Duodenal mucosa (tissue), 2 donors: ENCODE data around the gene EMX1.

Source experiments
- H3K27ac ChIP-seq: one replicate; pipeline ENCODE4 v1.7.0; 2013; ENCODE audit warnings: low read depth, low read length
- H3K27me3 ChIP-seq, 2 donors: one replicate each; pipeline ENCODE4 v1.7.0; 2013; ENCODE audit warnings: low read length in 2 of 2, control low read depth in 1 of 2; ENCODE audit not compliant: insufficient read depth in 2 of 2, control insufficient read depth in 1 of 2
- H3K36me3 ChIP-seq, 2 donors: one replicate each; pipeline ENCODE4 v1.7.0; 2013; ENCODE audit warnings: low read length in 2 of 2, control low read depth in 1 of 2; ENCODE audit not compliant: insufficient read depth in 2 of 2, control insufficient read depth in 1 of 2
- H3K4me1 ChIP-seq, 2 donors: one replicate each; pipeline ENCODE4 v1.7.0; 2013; ENCODE audit warnings: low read length in 2 of 2, control low read depth in 1 of 2; ENCODE audit not compliant: insufficient read depth in 2 of 2, control insufficient read depth in 1 of 2
- H3K4me3 ChIP-seq, 2 donors: one replicate each; pipeline ENCODE4 v1.7.0; 2013; ENCODE audit warnings: low read length in 2 of 2, low read depth in 1 of 2
- H3K9ac ChIP-seq, 2 donors: one replicate each; pipeline ENCODE4 v1.7.0; 2013; ENCODE audit warnings: low read length in 2 of 2, low read depth in 1 of 2
- H3K9me3 ChIP-seq, 2 donors: one replicate each; pipeline ENCODE4 v1.7.0; 2013; ENCODE audit warnings: low read length in 2 of 2, control low read depth in 1 of 2; ENCODE audit not compliant: control insufficient read depth in 1 of 2

The EMX1 gene

DNA sequence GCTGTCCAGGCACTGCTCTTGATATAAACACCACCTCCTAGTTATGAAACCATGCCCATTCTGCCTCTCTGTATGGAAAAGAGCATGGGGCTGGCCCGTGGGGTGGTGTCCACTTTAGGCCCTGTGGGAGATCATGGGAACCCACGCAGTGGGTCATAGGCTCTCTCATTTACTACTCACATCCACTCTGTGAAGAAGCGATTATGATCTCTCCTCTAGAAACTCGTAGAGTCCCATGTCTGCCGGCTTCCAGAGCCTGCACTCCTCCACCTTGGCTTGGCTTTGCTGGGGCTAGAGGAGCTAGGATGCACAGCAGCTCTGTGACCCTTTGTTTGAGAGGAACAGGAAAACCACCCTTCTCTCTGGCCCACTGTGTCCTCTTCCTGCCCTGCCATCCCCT, 15.9 kb downstream of the EMX1 start:
- Histone ChIP-seq H3K9me3 (no peaks in the 10 kb centered on the region), H3K9ac (no peak overlapping the region), H3K27me3 (peaks cover 27 to 31% of the 10 kb centered on the region in 2 donors), H3K36me3 (no peaks in the 10 kb centered on the region), H3K27ac (no peak overlapping the region), H3K4me1 (peaks cover 15 to 16% of the 10 kb centered on the region in 2 donors), H3K4me3 (no peak overlapping the region)

DNA sequence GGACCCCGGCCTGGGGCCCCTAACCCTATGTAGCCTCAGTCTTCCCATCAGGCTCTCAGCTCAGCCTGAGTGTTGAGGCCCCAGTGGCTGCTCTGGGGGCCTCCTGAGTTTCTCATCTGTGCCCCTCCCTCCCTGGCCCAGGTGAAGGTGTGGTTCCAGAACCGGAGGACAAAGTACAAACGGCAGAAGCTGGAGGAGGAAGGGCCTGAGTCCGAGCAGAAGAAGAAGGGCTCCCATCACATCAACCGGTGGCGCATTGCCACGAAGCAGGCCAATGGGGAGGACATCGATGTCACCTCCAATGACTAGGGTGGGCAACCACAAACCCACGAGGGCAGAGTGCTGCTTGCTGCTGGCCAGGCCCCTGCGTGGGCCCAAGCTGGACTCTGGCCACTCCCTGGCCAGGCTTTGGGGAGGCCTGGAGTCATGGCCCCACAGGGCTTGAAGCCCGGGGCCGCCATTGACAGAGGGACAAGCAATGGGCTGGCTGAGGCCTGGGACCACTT, 16.4 kb downstream of the EMX1 start:
- H3K4me3 ChIP-seq, result no peak overlapping the region
- H3K27me3 ChIP-seq, result peaks cover 22 to 26% of the 10 kb centered on the region in 2 donors
- H3K4me1 ChIP-seq, result peaks cover 15 to 16% of the 10 kb centered on the region in 2 donors

DNA sequence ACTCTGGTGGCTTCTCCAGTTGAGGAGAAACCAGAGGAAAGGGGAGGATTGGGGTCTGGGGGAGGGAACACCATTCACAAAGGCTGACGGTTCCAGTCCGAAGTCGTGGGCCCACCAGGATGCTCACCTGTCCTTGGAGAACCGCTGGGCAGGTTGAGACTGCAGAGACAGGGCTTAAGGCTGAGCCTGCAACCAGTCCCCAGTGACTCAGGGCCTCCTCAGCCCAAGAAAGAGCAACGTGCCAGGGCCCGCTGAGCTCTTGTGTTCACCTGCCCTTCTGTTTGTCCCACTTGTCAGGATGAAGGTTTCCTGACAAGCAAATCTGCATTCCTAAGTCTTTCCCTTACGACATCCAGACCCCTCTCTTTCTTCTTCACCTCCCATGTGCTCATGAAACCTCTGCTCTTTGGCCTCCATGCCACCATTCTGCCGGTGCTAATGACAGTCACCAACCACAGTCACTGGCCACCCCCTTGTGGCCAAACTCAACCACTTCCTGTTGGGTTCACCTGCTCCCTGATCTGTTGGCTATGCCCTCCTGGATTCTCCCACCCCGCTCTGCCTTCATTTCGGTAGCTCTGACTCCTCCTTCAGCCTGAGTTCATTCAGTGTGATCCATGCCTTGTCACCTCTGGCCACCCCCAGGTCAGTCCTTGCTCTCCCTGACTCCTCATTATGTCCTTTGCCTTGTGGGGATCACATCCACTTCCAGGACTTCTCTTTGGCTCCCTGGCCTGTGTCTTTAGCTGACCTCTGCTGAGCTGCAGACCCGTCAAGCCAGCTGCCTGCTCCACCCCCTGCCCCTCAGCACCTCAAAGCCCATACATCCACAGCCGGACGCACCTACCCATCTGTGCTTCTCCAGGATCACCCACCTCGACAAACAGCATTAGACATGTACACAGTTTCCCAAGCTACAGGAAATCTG, 17.6 kb downstream of the EMX1 start:
- H3K27ac ChIP-seq, result no peak overlapping the region
- no peak overlapping the region for H3K4me3 ChIP-seq
- H3K36me3 ChIP-seq, result no peaks in the 10 kb centered on the region
- H3K9me3 ChIP-seq, result no peaks in the 10 kb centered on the region
- H3K27me3 ChIP-seq, result peaks cover 15 to 16% of the 10 kb centered on the region in 2 donors
- no peak overlapping the region for H3K9ac ChIP-seq
- H3K4me1 ChIP-seq, result peaks cover 15 to 16% of the 10 kb centered on the region in 2 donors

More for the DNA sequence above, 16.4 kb downstream of the EMX1 start:
- no peaks in the 10 kb centered on the region for H3K9me3 ChIP-seq
- no peak overlapping the region for H3K9ac ChIP-seq
- H3K36me3 ChIP-seq, result no peaks in the 10 kb centered on the region
- no peak overlapping the region for H3K27ac ChIP-seq

DNA sequence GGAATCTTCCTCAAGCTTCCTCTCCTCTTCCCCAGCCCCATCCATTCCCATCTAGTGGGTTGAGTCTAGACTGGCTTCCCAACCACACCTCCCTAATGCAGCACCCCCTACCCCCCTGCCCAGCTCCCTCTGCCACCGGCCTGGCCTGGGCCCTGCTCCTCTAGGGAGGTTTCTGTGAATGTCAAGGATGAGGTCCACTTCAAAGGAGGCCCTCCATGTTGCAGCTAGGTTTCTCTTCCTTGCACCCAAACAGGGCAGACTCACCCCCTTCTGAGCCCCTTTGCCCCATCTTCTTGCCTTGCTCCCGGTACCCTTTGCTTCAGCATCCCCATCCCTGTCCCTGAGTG, 18.3 kb downstream of the EMX1 start:
- Histone ChIP-seq H3K9ac (no peak overlapping the region), H3K36me3 (no peaks in the 10 kb centered on the region), H3K4me1 (peaks cover 15 to 16% of the 10 kb centered on the region in 2 donors), H3K27me3 (peaks cover 11 to 16% of the 10 kb centered on the region in 2 donors), H3K9me3 (no peaks in the 10 kb centered on the region), H3K4me3 (no peak overlapping the region), H3K27ac (no peak overlapping the region)

DNA sequence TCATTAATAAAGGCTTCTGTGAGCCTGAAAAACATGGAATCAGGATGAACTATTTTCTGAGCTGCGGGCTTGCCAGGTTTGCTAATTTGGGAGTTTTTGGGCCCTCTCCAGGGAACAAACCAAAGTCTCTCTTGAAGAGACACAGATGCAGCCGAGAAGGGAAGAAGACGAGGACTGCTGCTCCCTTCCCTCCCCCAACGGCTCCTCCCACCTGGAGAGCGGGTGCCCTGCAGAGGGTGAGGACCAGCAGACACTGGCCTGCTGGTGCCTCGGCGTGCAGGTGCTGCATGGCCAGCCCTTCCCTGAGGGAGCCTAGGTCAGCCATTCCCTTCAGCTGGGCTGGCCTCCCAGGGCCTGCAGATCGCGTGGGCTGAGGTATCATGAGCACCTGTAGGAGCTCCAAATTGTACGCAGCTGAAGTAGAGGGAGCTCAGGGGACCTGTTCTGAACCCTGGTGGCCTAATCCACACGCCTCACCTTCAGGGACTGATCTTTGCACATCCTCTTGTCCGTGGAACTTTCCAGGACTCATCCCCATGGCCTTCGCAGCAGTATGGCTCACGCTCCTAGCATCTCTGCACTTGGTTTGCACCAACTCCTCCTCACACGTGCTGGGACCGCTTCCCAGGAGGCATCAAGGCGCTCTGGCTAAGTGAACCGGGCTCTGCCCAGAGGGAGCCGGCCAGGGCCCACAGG, 19.5 kb downstream of the EMX1 start:
- Histone ChIP-seq H3K4me3 (no peak overlapping the region), H3K27ac (no peak overlapping the region)

DNA sequence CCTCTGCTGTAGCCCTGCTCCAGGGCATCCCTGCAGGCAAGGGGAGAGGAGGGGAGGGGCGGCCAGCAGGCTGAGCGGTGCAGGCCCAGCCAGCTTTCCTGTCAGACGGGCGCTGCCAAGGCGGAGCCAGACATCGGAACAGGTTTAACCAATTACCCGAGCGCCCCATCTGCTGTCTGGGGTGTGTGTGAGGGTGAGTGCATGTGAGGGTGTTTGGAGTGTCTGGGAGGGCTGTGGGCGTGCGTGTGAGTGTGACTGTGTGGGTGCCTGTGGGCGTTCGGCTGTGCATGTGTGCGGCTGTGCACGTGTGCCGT, 20.0 kb downstream of the EMX1 start:
- H3K27ac ChIP-seq, result no peak overlapping the region
- peaks cover 11 to 16% of the 10 kb centered on the region in 2 donors for H3K27me3 ChIP-seq
- no peaks in the 10 kb centered on the region for H3K36me3 ChIP-seq
- no peak overlapping the region for H3K9ac ChIP-seq
- H3K4me3 ChIP-seq, result no peak overlapping the region
- no peaks in the 10 kb centered on the region for H3K9me3 ChIP-seq
- peaks cover 11 to 15% of the 10 kb centered on the region in 2 donors for H3K4me1 ChIP-seq

More for the DNA sequence above, 19.5 kb downstream of the EMX1 start:
- Histone ChIP-seq H3K36me3 (no peaks in the 10 kb centered on the region), H3K4me1 (peaks cover 13 to 15% of the 10 kb centered on the region in 2 donors), H3K9me3 (no peaks in the 10 kb centered on the region), H3K27me3 (peaks cover 11 to 16% of the 10 kb centered on the region in 2 donors), H3K9ac (no peak overlapping the region)

DNA sequence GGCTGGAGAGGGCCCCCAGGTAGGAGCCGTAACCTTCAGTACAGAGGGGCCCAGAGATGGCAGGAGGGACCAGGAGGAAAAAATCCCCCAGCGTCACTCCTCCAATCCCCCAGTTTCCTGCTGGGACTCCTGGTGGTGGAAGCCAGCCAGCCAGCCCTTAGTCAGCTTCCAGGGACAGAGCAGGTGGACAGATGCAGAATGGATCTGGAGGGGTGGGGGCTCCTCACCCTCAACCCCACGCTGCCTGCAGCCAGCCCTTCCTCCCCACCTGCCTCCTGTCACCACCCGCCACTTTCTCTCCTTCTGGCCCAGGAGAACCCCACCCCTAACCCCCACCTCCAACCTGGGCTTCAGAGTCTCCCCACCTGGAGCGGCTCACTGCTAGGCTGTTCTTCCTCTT, 21.1 kb downstream of the EMX1 start:
- Histone ChIP-seq H3K4me3 (no peak overlapping the region), H3K9me3 (no peaks in the 10 kb centered on the region), H3K36me3 (peaks cover 3 to 4% of the 10 kb centered on the region in 2 donors), H3K4me1 (peaks cover 6 to 9% of the 10 kb centered on the region in 2 donors), H3K27me3 (peaks cover 11% of the 10 kb centered on the region in 2 donors), H3K9ac (no peak overlapping the region), H3K27ac (no peak overlapping the region)

DNA sequence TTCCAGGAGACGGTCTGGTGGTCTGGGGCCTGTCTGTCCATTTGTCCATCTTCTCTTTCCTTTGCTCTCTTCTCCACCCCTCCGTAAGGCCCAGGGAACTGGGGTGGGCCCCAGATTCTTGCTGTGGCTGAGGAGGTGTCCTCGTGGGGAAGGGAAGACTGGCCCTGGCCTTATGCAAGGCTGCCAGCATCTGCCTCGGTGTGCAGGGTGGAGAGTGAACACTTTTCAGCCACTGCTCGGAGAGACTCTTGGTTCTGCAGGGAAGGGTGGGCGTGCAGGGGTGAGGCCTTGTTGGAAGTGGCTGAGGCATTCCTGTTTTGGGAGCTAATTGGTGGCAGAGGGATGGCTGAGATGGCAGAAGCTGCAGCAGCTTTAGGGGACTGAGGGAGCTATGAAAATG, 23.0 kb downstream of the EMX1 start:
- Histone ChIP-seq H3K36me3 (peaks cover 5 to 8% of the 10 kb centered on the region in 2 donors), H3K27ac (no peak overlapping the region), H3K27me3 (peaks cover 6 to 11% of the 10 kb centered on the region in 2 donors), H3K9ac (no peak overlapping the region), H3K4me1 (no peaks in the 10 kb centered on the region), H3K9me3 (no peaks in the 10 kb centered on the region), H3K4me3 (no peak overlapping the region)

DNA sequence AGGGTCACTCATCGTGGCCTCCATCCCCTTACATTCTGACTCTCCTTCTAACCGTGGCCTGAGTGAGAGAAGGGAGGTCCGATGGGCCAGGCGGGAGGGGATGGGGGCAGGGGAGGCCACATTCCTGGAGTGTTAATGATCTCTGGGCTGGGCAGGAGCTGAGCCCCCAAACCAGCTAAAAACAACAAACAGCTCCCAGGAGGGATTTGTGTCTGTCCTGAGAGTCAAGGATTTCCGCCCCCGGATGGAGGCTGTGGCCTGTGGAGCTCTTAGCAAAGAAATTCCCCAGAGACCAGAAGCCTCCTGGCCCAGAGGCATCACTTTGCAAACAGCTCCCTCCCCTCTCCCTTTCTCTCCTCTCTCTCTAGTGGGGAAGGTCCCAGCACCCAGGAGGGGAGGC, 23.5 kb downstream of the EMX1 start:
- Histone ChIP-seq H3K9ac (no peak overlapping the region), H3K4me1 (no peaks in the 10 kb centered on the region), H3K36me3 (peaks cover 5 to 8% of the 10 kb centered on the region in 2 donors), H3K27me3 (peaks cover 6 to 11% of the 10 kb centered on the region in 2 donors), H3K27ac (no peak overlapping the region), H3K4me3 (no peak overlapping the region), H3K9me3 (no peaks in the 10 kb centered on the region)

DNA sequence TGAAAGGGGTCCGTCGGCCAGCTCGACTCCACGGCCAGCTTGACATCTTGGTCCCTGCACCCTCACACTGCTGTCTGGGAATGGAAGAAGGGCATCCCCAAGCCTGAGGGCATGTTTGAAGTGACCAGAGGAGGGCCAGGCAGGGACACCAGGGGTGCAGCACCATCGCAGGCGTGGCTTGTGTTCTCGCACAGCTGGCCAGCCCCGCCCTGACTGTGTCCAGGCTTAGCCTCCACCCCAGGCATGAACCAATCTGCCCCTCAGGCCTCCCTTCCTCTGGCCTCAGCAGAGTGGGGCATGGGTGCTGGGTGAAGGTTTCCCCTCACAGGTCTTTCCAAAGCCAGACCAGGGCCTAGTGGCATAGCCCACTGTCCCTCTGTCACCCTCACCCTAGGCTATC, 25.0 kb downstream of the EMX1 start:
- Histone ChIP-seq H3K9ac (no peak overlapping the region), H3K27me3 (peaks cover 0 to 2% of the 10 kb centered on the region in 2 donors), H3K36me3 (peaks cover 5 to 8% of the 10 kb centered on the region in 2 donors), H3K27ac (no peak overlapping the region), H3K4me1 (no peaks in the 10 kb centered on the region), H3K4me3 (no peak overlapping the region), H3K9me3 (no peaks in the 10 kb centered on the region)
